Hepatocyte (in vitro differentiated cells): Measurements from ENCODE around the gene ROBO1. TPM values are rescaled to one million over a fixed set of nuclear protein-coding genes. Genes with fewer than 3 reads are reported as not detected.
"Not testable (repeated sequence)": the region's sequence is repeated elsewhere in the genome, so short reads cannot be mapped to it uniquely, and the experiment has no call there.

Experiments used
- DNase-seq: peaks from one replicate; pipeline ENCODE4 v3.0.0-alpha.2; 2016; ENCODE audit warnings: low spot score
- H2AFZ ChIP-seq: fragments of 200-600 bp; sonication (generic); 2 replicates; pipeline ENCODE4 v1.6.0; 2016; ENCODE audit warnings: antibody characterized with exemption, mild to moderate bottlenecking
- H3K27ac ChIP-seq: fragments of 200-600 bp; sonication (generic); 2 replicates; pipeline ENCODE4 v1.5.1; 2016; ENCODE audit warnings: mild to moderate bottlenecking
- H3K27me3 ChIP-seq: fragments of 200-600 bp; sonication (generic); 2 replicates; pipeline ENCODE4 v1.6.1; 2016
- H3K36me3 ChIP-seq: fragments of 200-600 bp; sonication (generic); replicated peaks from 2 replicates; pipeline ENCODE4 v1.5.1; 2016; ENCODE audit warnings: low read depth; ENCODE audit not compliant: insufficient read depth
- H3K4me1 ChIP-seq: fragments of 200-600 bp; sonication (generic); 2 replicates; pipeline ENCODE4 v1.5.1; 2016; ENCODE audit warnings: mild to moderate bottlenecking, moderate library complexity; ENCODE audit not compliant: insufficient read depth
- H3K4me2 ChIP-seq: fragments of 200-600 bp; sonication (generic); 2 replicates; pipeline ENCODE4 v1.6.0; 2016
- H3K4me3 ChIP-seq: fragments of 200-600 bp; sonication (generic); 2 replicates; pipeline ENCODE4 v1.5.1; 2016; ENCODE audit warnings: mild to moderate bottlenecking
- H3K79me2 ChIP-seq: fragments of 200-600 bp; sonication (generic); 2 replicates; pipeline ENCODE4 v1.6.0; 2017; ENCODE audit warnings: mild to moderate bottlenecking
- H3K9me2 ChIP-seq: fragments of 200-600 bp; sonication (generic); replicated peaks from 2 replicates; pipeline ENCODE4 v1.6.0; 2017; ENCODE audit warnings: mild to moderate bottlenecking; ENCODE audit not compliant: insufficient read depth
- H3K9me3 ChIP-seq: fragments of 200-600 bp; sonication (generic); 2 replicates; pipeline ENCODE4 v1.5.1; 2016; ENCODE audit warnings: low read depth, mild to moderate bottlenecking
- H4K20me1 ChIP-seq: fragments of 200-600 bp; sonication (generic); 2 replicates; pipeline ENCODE4 v1.6.0; 2016; ENCODE audit warnings: mild to moderate bottlenecking; ENCODE audit not compliant: insufficient read depth, poor library complexity, severe bottlenecking
- EZH2 ChIP-seq: fragments of 200-600 bp; sonication (generic); IDR thresholded peaks from 2 replicates; pipeline ENCODE4 v1.6.1; 2016; ENCODE audit warnings: antibody characterized with exemption, mild to moderate bottlenecking, borderline replicate concordance
- EZH2phosphoT487 ChIP-seq: fragments of 200-600 bp; sonication (generic); IDR thresholded peaks from one replicate; pipeline ENCODE4 v1.6.1; 2018; ENCODE audit warnings: antibody characterized with exemption, mild to moderate bottlenecking, low read depth, moderate library complexity; ENCODE audit not compliant: unreplicated experiment, severe bottlenecking
- WGBS: methylation state at CpG from one replicate; pipeline ENCODE4 v1.1.6; 2016; ENCODE audit warnings: low lambda C conversion rate; ENCODE audit errors: missing lambda C conversion rate; 5-methylcytosine and 5-hydroxymethylcytosine counted together
- polyA plus RNA-seq: library from polyadenylated mRNA; unstranded; fragments of >200 nt; fragmentation: Nextera tagmentation; extraction: Ambion mirVana; gene quantifications from 2 replicates; pipeline ENCODE4 v1.2.1, GENCODE V29; 2016
- total RNA-seq: library from RNA; depleted of rRNA; stranded (reverse); fragments of >200 nt; gene quantifications from 2 replicates; pipeline ENCODE4 v1.2.3, GENCODE V29; 2014
- TF ChIP-seq, protein P1 (sequence below): fragments of 200-600 bp; sonication (generic); IDR thresholded peaks from 2 replicates; pipeline ENCODE4 v1.5.1; 2016; ENCODE audit warnings: antibody characterized with exemption, mild to moderate bottlenecking; ENCODE audit not compliant: poor library complexity

The ROBO1 gene
- total and polyA plus RNA-seq, 2 experiments from 2014 or later, result 13.6 to 44.3 TPM

DNA sequence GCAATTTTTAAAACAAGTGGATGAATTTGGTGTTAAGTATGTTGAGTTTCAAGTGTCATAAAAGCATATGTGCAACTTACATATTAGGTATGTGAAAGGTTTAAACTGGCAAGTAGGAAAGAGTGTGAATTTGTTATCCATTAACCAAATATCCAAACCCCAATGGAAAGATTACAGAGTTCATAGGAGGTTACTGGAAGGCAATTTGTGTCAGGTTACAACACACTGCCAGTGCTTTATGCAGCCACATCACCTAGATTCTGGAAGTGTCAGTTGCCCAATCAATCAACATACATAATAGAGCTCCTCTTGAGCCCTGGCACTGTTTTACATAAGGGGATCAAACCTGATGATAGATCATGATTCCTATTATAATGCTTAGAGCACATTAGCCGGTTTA, 261.0 kb downstream of the ROBO1 start:
- peak; percentile 23 for DNase-seq
- H4K20me1 ChIP-seq, result no peaks in the 10 kb centered on the region
- H3K4me3 ChIP-seq, result no peak overlapping the region

DNA sequence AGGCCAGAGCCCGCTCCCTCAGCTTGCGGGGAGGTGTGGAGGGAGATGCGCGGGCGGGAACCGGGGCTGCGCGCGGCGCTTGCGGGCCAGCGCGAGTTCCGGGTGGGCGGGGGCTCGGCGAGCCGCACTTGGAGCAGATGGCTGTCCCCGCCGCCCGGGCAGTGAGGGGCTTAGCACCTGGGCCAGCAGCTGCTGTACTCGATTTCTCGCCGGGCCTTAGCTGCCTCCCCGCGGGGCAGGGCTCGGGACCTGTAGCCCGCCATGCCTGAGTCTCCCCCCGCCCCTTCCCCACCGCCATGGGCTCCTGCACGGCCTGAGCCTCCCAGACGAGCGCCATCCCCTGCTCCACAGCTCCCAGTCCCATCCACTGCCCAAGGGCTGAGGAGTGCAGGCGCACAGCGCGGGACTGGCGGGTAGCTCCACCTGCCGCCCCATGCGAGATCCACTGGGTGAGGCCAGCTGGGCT, 265.5 kb downstream of the ROBO1 start:
- not testable (repeated sequence) for H3K9me3 ChIP-seq, H3K79me2 ChIP-seq, H4K20me1 ChIP-seq, H3K4me3 ChIP-seq, H3K36me3 ChIP-seq, H3K27ac ChIP-seq, H3K9me2 ChIP-seq, DNase-seq, H3K4me2 ChIP-seq, H3K4me1 ChIP-seq, H2AFZ ChIP-seq, H3K27me3 ChIP-seq
- WGBS, result 95% methylated on average over 25 of the region's 39 CpGs

More for the DNA sequence above, 261.0 kb downstream of the ROBO1 start:
- Histone ChIP-seq H3K9me2 (no peaks in the 10 kb centered on the region), H3K27me3 (no peaks in the 10 kb centered on the region), H3K9me3 (no peaks in the 10 kb centered on the region), H3K4me1 (no peaks in the 10 kb centered on the region), H3K27ac (no peak overlapping the region), H2AFZ (no peak overlapping the region), H3K79me2 (no peaks in the 10 kb centered on the region), H3K4me2 (no peak overlapping the region), H3K36me3 (no peaks in the 10 kb centered on the region)
- TF ChIP-seq EZH2phosphoT487 (no peak), EZH2 (no peak)
- TF ChIP-seq, protein P1, sequence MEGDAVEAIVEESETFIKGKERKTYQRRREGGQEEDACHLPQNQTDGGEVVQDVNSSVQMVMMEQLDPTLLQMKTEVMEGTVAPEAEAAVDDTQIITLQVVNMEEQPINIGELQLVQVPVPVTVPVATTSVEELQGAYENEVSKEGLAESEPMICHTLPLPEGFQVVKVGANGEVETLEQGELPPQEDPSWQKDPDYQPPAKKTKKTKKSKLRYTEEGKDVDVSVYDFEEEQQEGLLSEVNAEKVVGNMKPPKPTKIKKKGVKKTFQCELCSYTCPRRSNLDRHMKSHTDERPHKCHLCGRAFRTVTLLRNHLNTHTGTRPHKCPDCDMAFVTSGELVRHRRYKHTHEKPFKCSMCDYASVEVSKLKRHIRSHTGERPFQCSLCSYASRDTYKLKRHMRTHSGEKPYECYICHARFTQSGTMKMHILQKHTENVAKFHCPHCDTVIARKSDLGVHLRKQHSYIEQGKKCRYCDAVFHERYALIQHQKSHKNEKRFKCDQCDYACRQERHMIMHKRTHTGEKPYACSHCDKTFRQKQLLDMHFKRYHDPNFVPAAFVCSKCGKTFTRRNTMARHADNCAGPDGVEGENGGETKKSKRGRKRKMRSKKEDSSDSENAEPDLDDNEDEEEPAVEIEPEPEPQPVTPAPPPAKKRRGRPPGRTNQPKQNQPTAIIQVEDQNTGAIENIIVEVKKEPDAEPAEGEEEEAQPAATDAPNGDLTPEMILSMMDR, result no peak
- 83% methylated on average over 1 of the region's 1 CpG for WGBS

DNA sequence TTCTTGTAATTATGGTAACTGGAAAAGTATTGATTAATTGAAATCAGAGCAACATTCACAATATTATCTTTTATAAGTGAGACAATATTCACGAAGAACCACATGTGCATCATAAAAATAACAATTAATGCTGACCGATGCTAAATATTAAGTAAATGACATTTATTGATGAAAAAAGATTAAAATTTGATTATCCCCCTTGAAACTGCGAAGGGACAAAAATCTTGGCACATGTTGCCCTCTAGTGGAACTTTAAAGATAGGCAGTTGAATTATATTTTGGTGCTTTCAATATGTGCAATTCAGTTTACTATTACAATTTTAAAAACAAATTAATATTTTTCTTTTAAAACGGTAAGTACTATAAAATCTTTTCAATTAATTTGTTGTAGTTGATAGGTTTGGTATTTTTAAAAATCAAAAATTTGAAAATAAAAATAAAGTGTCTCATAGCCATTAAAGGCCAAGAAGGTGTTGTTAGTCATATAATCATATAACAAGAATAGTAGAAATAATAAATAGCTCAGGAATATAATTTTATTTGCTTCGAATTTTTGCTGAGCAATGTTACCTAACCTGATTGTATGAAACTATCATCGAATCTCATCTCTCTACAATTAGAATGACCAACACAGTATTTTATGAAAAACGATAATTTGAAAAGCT, 270.2 kb downstream of the ROBO1 start:
- TF ChIP-seq EZH2phosphoT487 (no peak), EZH2 (no peak)
- TF ChIP-seq, protein P1, result peak; percentile 85
- H4K20me1 ChIP-seq, result no peaks in the 10 kb centered on the region
- DNase-seq, result no peak
- 30% methylated on average over 7 of the region's 7 CpGs for WGBS
- H3K27me3 ChIP-seq, result no peaks in the 10 kb centered on the region
- H3K4me1 ChIP-seq, result no peaks in the 10 kb centered on the region
- H2AFZ ChIP-seq, result no peak overlapping the region
- no peaks in the 10 kb centered on the region for H3K79me2 ChIP-seq
- no peak overlapping the region for H3K27ac ChIP-seq
- no peaks in the 10 kb centered on the region for H3K36me3 ChIP-seq
- no peaks in the 10 kb centered on the region for H3K9me2 ChIP-seq
- H3K9me3 ChIP-seq, result no peaks in the 10 kb centered on the region
- no peak overlapping the region for H3K4me3 ChIP-seq
- no peak overlapping the region for H3K4me2 ChIP-seq

DNA sequence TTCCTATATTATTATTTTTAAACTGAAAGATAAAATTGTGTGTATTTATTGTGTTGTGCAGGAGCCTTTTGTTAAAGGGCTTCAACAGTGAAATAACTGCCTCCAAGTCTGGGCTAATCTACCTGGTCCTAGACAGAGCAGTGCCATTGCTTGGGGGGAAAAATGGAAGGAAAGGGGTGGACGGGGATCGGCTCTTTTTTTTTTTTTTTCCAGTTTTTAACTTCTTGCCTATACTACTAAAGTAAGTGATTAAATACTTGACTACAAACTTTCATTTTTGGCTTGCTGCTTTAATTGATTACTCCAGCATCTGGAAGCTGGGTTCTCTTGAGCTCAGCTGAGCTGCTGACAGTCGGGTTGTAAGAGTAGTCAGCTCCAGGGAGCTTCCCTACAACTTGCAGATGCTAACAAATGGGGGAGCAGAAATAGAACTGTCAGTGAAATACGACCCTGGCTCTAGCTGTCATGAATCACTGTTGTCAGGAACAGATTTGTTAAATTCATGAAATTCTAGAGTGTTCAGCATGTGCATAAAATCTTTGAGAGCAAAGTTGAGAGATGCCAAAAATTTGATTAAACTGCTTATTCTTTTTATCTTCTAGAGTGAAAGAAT, 276.7 kb downstream of the ROBO1 start:
- TF ChIP-seq EZH2 (no peak), EZH2phosphoT487 (no peak)
- TF ChIP-seq, protein P1, result no peak
- 64% methylated on average over 4 of the region's 4 CpGs for WGBS
- Histone ChIP-seq H4K20me1 (no peaks in the 10 kb centered on the region), H3K36me3 (no peaks in the 10 kb centered on the region), H3K4me3 (no peak overlapping the region), H3K9me2 (no peaks in the 10 kb centered on the region), H3K27me3 (no peaks in the 10 kb centered on the region), H3K4me2 (no peak overlapping the region), H2AFZ (no peak overlapping the region), H3K27ac (no peak overlapping the region), H3K79me2 (no peaks in the 10 kb centered on the region), H3K9me3 (no peaks in the 10 kb centered on the region), H3K4me1 (no peaks in the 10 kb centered on the region)
- DNase-seq, result no peak
